OCI-LY7 (cell line): ENCODE data around the gene IGSF23. TPM values are rescaled to one million over a fixed set of nuclear protein-coding genes. Genes with fewer than 3 reads are reported as not detected.
"Not testable (repeated sequence)": the region's sequence is repeated elsewhere in the genome, so short reads cannot be mapped to it uniquely, and the experiment has no call there.

Experiments
- BruUV-seq: library from RNA; stranded (reverse); fragments of 400-500 nt; replicated peaks from 2 replicates; lab custom pipeline; 2021; lab: Mats Ljungman, UMichigan
- CTCF ChIA-PET: fragments of 300-600 bp; sonication (Branson Sonifier 250); formaldehyde crosslinking; loops from one replicate; lab custom pipeline; 2022; ENCODE audit warnings: antibody characterized with exemption; ENCODE audit not compliant: unreplicated experiment; lab: Charles Lee
- POLR2A ChIA-PET: fragments of 300-600 bp; sonication (Branson Sonifier 250); formaldehyde crosslinking; loops from one replicate; lab custom pipeline; 2022; ENCODE audit warnings: antibody characterized with exemption; lab: Charles Lee
- DNase-seq: peaks from one replicate; pipeline ENCODE4 v3.0.0-alpha.2; 2015; ENCODE audit warnings: low spot score
- H2AFZ ChIP-seq: fragments of 200-600 bp; sonication (generic), shearing (Covaris generic); 2 replicates; pipeline ENCODE4 v1.6.1; 2014; ENCODE audit warnings: mild to moderate bottlenecking, antibody characterized with exemption, low read length, moderate library complexity
- H3K27ac ChIP-seq: fragments of 200-600 bp; sonication (generic); 2 replicates; pipeline ENCODE4 v1.5.1; 2014; ENCODE audit warnings: mixed run types, low read depth, mild to moderate bottlenecking, moderate library complexity, low read length, inconsistent platforms; ENCODE audit not compliant: poor library complexity, severe bottlenecking
- H3K36me3 ChIP-seq: fragments of 200-600 bp; sonication (generic); 2 replicates; pipeline ENCODE4 v1.6.1; 2014; ENCODE audit warnings: mild to moderate bottlenecking, antibody characterized with exemption, low read length, moderate library complexity, mixed read lengths; ENCODE audit not compliant: insufficient read depth
- H3K4me1 ChIP-seq: fragments of 200-600 bp; sonication (generic); 2 replicates; pipeline ENCODE4 v1.5.1; 2014; ENCODE audit warnings: mild to moderate bottlenecking, low read length; ENCODE audit not compliant: insufficient read depth, poor library complexity, severe bottlenecking
- H3K4me2 ChIP-seq: fragments of 200-600 bp; sonication (generic); 2 replicates; pipeline ENCODE4 v1.6.1; 2014; ENCODE audit warnings: mild to moderate bottlenecking, low read length
- H3K4me3 ChIP-seq: fragments of 200-600 bp; sonication (generic); 2 replicates; pipeline ENCODE4 v1.5.1; 2014; ENCODE audit warnings: mild to moderate bottlenecking, low read depth, low read length; ENCODE audit not compliant: poor library complexity, severe bottlenecking
- H3K79me2 ChIP-seq: fragments of 200-600 bp; sonication (generic); 2 replicates; pipeline ENCODE4 v1.6.1; 2016; ENCODE audit warnings: low read depth, mild to moderate bottlenecking, low read length, moderate library complexity, mixed read lengths; ENCODE audit not compliant: insufficient read depth
- H3K9me2 ChIP-seq: fragments of 200-600 bp; sonication (generic); 2 replicates; pipeline ENCODE4 v1.6.1; 2016; ENCODE audit warnings: mild to moderate bottlenecking, low read length, mixed read lengths; ENCODE audit not compliant: insufficient read depth
- H3K9me3 ChIP-seq: fragments of 200-600 bp; sonication (generic); 2 replicates; pipeline ENCODE4 v1.6.1; 2014; ENCODE audit warnings: mild to moderate bottlenecking, mixed run types, low read length, mixed read lengths
- H4K20me1 ChIP-seq: fragments of 200-600 bp; sonication (generic); 2 replicates; pipeline ENCODE4 v1.6.1; 2014; ENCODE audit warnings: mild to moderate bottlenecking, antibody characterized with exemption, low read length, moderate library complexity, mixed read lengths; ENCODE audit not compliant: insufficient read depth
- EZH2phosphoT487 ChIP-seq: fragments of 200-600 bp; sonication (generic); IDR thresholded peaks from 2 replicates; pipeline ENCODE4 v1.6.1; 2018; ENCODE audit warnings: low read depth, borderline replicate concordance, mild to moderate bottlenecking, mixed run types, antibody characterized with exemption, low read length, moderate library complexity, mixed read lengths
- intact Hi-C: fragments of 100-400 bp; cut with micrococcal nuclease; formaldehyde crosslinking; loops from one replicate; pipeline ENCODE4 v1.10.0; 2022; ENCODE audit not compliant: unreplicated experiment
- total RNA-seq, 2 experiments: library from RNA; depleted of rRNA in 1 of 2; stranded (reverse); fragments of >200 nt in 1 of 2; shearing (Covaris generic) in 1 of 2; gene quantifications; 2 replicates each; pipeline ENCODE4 v1.2.3, GENCODE V29; 2014 to 2022
- TF ChIP-seq, protein P1 (sequence below): fragments of 200-600 bp; sonication (generic); conservative IDR thresholded peaks from 2 replicates; pipeline ENCODE4 v1.5.1; 2014; ENCODE audit warnings: mild to moderate bottlenecking, antibody characterized with exemption, low read length, moderate library complexity, mixed read lengths

Gene IGSF23
- total RNA-seq, 2 experiments from 2014 or later = not detected

DNA sequence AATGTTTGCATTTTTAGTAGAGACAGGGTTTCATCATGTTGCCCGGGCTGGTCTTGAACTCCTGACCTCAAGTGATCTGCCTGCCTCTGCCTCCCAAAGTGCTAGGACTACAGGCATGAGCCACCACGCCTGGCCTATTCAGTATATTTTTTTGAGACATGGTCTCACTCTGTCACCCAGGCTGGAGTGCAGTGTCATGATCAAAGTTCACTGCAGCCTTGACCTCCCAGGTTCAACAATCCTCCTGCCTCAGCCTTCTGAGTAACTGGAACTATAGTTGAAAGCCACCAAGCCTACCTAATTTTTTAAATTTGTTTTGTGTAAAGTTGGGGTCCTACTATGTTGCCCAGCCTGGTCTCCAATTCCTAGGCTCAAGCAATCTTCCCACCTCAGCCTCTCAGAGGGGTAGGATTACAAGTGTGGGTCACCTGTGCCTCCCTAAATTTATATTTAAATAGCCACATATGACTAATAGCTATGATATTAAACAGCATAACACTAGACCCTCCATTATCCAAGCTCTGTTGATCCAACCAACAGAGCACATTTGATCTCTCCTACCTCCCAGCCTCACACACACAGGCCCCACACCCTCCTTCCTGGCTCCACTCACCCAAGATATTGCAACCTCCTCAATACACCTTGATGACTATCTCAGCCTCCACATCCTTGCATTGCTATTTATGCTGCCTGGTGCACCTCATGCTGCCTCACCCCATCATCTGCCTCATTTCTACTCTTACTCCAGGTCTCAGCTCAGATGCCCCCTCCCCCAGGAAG is 55.8 kb downstream of the IGSF23 start:
- H3K79me2 ChIP-seq = no peaks in the 10 kb centered on the region
- H3K9me2 ChIP-seq = no peaks in the 10 kb centered on the region
- H3K9me3 ChIP-seq = no peaks in the 10 kb centered on the region
- H3K36me3 ChIP-seq = no peaks in the 10 kb centered on the region
- no TSS peak for BruUV-seq
- no peak for DNase-seq
- H3K4me2 ChIP-seq = no peak overlapping the region
- H3K4me3 ChIP-seq = no peak overlapping the region
- no peaks in the 10 kb centered on the region for H3K4me1 ChIP-seq
- CTCF ChIA-PET = no interaction called here
- H3K27ac ChIP-seq = no peak overlapping the region
- POLR2A ChIA-PET = no interaction called here
- intact Hi-C loops = no loop called here
- no peaks in the 10 kb centered on the region for H4K20me1 ChIP-seq
- TF ChIP-seq EZH2phosphoT487 = no peak
- TF ChIP-seq, protein P1, sequence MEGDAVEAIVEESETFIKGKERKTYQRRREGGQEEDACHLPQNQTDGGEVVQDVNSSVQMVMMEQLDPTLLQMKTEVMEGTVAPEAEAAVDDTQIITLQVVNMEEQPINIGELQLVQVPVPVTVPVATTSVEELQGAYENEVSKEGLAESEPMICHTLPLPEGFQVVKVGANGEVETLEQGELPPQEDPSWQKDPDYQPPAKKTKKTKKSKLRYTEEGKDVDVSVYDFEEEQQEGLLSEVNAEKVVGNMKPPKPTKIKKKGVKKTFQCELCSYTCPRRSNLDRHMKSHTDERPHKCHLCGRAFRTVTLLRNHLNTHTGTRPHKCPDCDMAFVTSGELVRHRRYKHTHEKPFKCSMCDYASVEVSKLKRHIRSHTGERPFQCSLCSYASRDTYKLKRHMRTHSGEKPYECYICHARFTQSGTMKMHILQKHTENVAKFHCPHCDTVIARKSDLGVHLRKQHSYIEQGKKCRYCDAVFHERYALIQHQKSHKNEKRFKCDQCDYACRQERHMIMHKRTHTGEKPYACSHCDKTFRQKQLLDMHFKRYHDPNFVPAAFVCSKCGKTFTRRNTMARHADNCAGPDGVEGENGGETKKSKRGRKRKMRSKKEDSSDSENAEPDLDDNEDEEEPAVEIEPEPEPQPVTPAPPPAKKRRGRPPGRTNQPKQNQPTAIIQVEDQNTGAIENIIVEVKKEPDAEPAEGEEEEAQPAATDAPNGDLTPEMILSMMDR = no peak
- H2AFZ ChIP-seq = no peak overlapping the region

- H4K20me1 ChIP-seq, H3K9me2 ChIP-seq, H3K79me2 ChIP-seq, H3K9me3 ChIP-seq, H2AFZ ChIP-seq, DNase-seq, H3K4me3 ChIP-seq, BruUV-seq, H3K4me1 ChIP-seq, H3K36me3 ChIP-seq, H3K4me2 ChIP-seq, H3K27ac ChIP-seq, CTCF ChIA-PET, intact Hi-C loops, POLR2A ChIA-PET: not testable (repeated sequence)
These were observed 56.7 kb downstream of the IGSF23 start for GRCh38 chr19:44670027-44670426.

GRCh38 chr19:44671400-44671799 is 58.0 kb downstream of the IGSF23 start, which contains the start of gene CEACAM19:
Gene CEACAM19 (plus strand): TSS chr19:44671482. CDS start chr19:44671932, 450 bp downstream.
- Histone ChIP-seq H2AFZ (no peak within 1 kb of the TSS), H3K27ac (no peak within 1 kb of the TSS), H3K9me2 (no peaks in the 10 kb centered on the region), H3K9me3 (no peaks in the 10 kb centered on the region), H3K79me2 (no peaks in the 10 kb centered on the region), H3K4me3 (no peak within 1 kb of the TSS), H3K36me3 (no peaks in the 10 kb centered on the region), H3K4me1 (no peaks in the 10 kb centered on the region), H4K20me1 (no peaks in the 10 kb centered on the region), H3K4me2 (no peak within 1 kb of the TSS)
- TF ChIP-seq, protein P1 = no peak
- no peak for TF ChIP-seq EZH2phosphoT487
- intact Hi-C loops = no loop called here
- ChIA-PET CTCF (no interaction called here), POLR2A (interaction anchor here (0.5 kb wide), 1 partner anchor 135 kb away, joined by 5 read pairs; no protein-coding TSS in a partner anchor)
- BruUV-seq = no TSS peak
- no peak for DNase-seq
